Mesendoderm (in vitro differentiated cells): Measurements from ENCODE around the gene PPM1B.

Source experiments
- DNase-seq: peaks from one replicate; pipeline ENCODE4 v3.0.0; 2013
- H2AK5ac ChIP-seq: 2 replicates; pipeline ENCODE4 v1.6.1; 2013; ENCODE audit warnings: low read length, inconsistent platforms
- H2BK120ac ChIP-seq: 2 replicates; pipeline ENCODE4 v1.6.1; 2013; ENCODE audit warnings: low read depth, mild to moderate bottlenecking, low read length, moderate library complexity, mixed read lengths
- H2BK15ac ChIP-seq: replicated peaks from 2 replicates; pipeline ENCODE4 v1.6.1; 2013; ENCODE audit warnings: low read depth, mild to moderate bottlenecking, moderate library complexity
- H2BK5ac ChIP-seq: 2 replicates; pipeline ENCODE4 v1.6.1; 2013; ENCODE audit warnings: low read length, inconsistent platforms
- H3K18ac ChIP-seq: 2 replicates; pipeline ENCODE4 v1.6.1; 2013; ENCODE audit warnings: mild to moderate bottlenecking, low read length, mixed read lengths
- H3K23ac ChIP-seq: one replicate; pipeline ENCODE4 v1.6.1; 2013; ENCODE audit warnings: low read length
- H3K27ac ChIP-seq: 2 replicates; pipeline ENCODE4 v1.5.1; 2013; ENCODE audit warnings: low read depth, mild to moderate bottlenecking, inconsistent platforms, low read length, moderate library complexity
- H3K27me3 ChIP-seq: 2 replicates; pipeline ENCODE4 v1.6.1; 2013; ENCODE audit warnings: low read length, control low read depth, mild to moderate bottlenecking, inconsistent platforms; ENCODE audit not compliant: insufficient read depth, poor library complexity
- H3K36me3 ChIP-seq: 2 replicates; pipeline ENCODE4 v1.6.1; 2013; ENCODE audit warnings: low read length, inconsistent platforms; ENCODE audit not compliant: control insufficient read depth, insufficient read depth
- H3K4ac ChIP-seq: one replicate; pipeline ENCODE4 v1.6.1; 2013; ENCODE audit warnings: low read depth, mild to moderate bottlenecking, low read length, moderate library complexity
- H3K4me1 ChIP-seq: 2 replicates; pipeline ENCODE4 v1.6.1; 2013; ENCODE audit warnings: low read depth, low read length, inconsistent platforms; ENCODE audit not compliant: control insufficient read depth
- H3K4me2 ChIP-seq: 2 replicates; pipeline ENCODE4 v1.6.1; 2013; ENCODE audit warnings: low read length
- H3K4me3 ChIP-seq: 2 replicates; pipeline ENCODE4 v1.5.1; 2013; ENCODE audit warnings: mild to moderate bottlenecking, low read length
- H3K56ac ChIP-seq: one replicate; pipeline ENCODE4 v1.6.1; 2013; ENCODE audit warnings: low read length
- H3K79me1 ChIP-seq: 2 replicates; pipeline ENCODE4 v1.6.1; 2013; ENCODE audit warnings: low read length, inconsistent platforms
- H3K79me2 ChIP-seq: 2 replicates; pipeline ENCODE4 v1.6.1; 2013; ENCODE audit warnings: mild to moderate bottlenecking, low read length; ENCODE audit not compliant: control insufficient read depth, insufficient read depth
- H3K9ac ChIP-seq: 2 replicates; pipeline ENCODE4 v1.6.1; 2013; ENCODE audit warnings: low read length, inconsistent platforms
- H4K5ac ChIP-seq: one replicate; pipeline ENCODE4 v1.6.1; 2013; ENCODE audit warnings: low read length
- H4K8ac ChIP-seq: one replicate; pipeline ENCODE4 v1.6.1; 2013; ENCODE audit warnings: low read depth, mild to moderate bottlenecking, control low read depth, low read length, moderate library complexity
- WGBS: extraction: QIAGEN DNeasy Blood & Tissue Kit; methylation state at CpG from one replicate; pipeline ENCODE4 v1.1.7; 2013; ENCODE audit warnings: low lambda C conversion rate, missing lambda C conversion rate; ENCODE audit not compliant: insufficient coverage; ENCODE audit errors: extremely low coverage; 5-methylcytosine and 5-hydroxymethylcytosine counted together

PPM1B gene

GRCh38 chr2:44164617-44165016, 4.1 kb upstream of the PPM1B start:
- Histone ChIP-seq H3K27ac (no peak overlapping the region), H3K36me3 (no peaks in the 10 kb centered on the region), H2BK120ac (no peak overlapping the region), H3K79me2 (peaks cover 6% of the 10 kb centered on the region), H3K27me3 (no peaks in the 10 kb centered on the region), H3K4me3 (no peak overlapping the region), H2BK15ac (no peak overlapping the region), H3K9ac (no peak overlapping the region), H3K4me1 (peaks cover 2% of the 10 kb centered on the region), H2AK5ac (no peak overlapping the region), H4K8ac (no peak overlapping the region), H3K79me1 (no peaks in the 10 kb centered on the region), H4K5ac (no peak overlapping the region), H3K56ac (no peak overlapping the region), H3K23ac (no peak overlapping the region), H2BK5ac (no peak overlapping the region), H3K4me2 (no peak overlapping the region), H3K4ac (no peak overlapping the region), H3K18ac (no peak overlapping the region)
- no CpG with 5 or more reads among the region's 3 CpGs for WGBS
- no peak for DNase-seq

GRCh38 chr2:44166096-44166495, 2.6 kb upstream of the PPM1B start:
- Histone ChIP-seq H4K8ac (no peak overlapping the region), H3K36me3 (no peaks in the 10 kb centered on the region), H3K79me2 (peaks cover 19% of the 10 kb centered on the region), H3K56ac (no peak overlapping the region), H2BK5ac (no peak overlapping the region), H3K9ac (no peak overlapping the region), H3K4me3 (no peak overlapping the region), H3K27me3 (no peaks in the 10 kb centered on the region), H3K4me2 (no peak overlapping the region), H3K79me1 (no peaks in the 10 kb centered on the region), H3K27ac (no peak overlapping the region), H2AK5ac (no peak overlapping the region), H3K4me1 (peaks cover 2% of the 10 kb centered on the region), H2BK120ac (no peak overlapping the region), H4K5ac (no peak overlapping the region), H3K18ac (no peak overlapping the region), H3K23ac (no peak overlapping the region), H2BK15ac (no peak overlapping the region), H3K4ac (no peak overlapping the region)
- WGBS, result no CpG with 5 or more reads among the region's 23 CpGs
- DNase-seq, result no peak

DNA sequence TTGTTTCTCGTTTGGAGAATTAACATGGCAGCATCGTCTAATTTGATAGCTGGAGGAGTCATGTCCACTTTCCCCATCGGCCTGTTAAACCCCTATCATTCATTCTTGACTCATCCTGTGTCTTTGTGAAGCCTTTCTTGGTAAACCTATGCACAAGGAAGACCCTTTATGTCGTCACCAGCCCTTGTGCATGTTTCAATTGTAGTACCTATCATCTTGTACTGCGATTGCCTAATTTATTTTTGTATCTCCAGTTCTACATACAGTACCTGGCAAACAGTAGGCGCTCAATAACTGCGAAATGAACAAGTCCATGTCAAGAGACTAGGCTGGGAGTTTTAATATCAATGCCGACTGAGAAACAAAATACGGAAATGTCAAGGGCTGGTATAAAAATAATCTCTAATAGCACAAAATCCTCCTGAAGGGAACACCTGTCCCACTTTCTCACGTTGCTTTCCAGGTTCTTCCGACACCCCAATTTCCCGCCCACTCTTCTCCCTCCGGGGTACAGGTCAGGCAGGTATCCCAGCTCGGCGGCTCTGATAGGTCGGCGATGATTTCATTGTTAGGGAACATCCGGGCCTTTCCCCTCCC, 1.3 kb upstream of the PPM1B start:
- H3K27ac ChIP-seq, result no peak overlapping the region
- no peak overlapping the region for H4K5ac ChIP-seq
- peak overlapping the region; percentile 79 for H3K56ac ChIP-seq
- no peaks in the 10 kb centered on the region for H3K27me3 ChIP-seq
- H3K4me2 ChIP-seq, result peak overlapping the region; percentile 40
- whole genome bisulfite sequencing, result no CpG with 5 or more reads among the region's 18 CpGs
- H3K79me2 ChIP-seq, result peaks cover 27% of the 10 kb centered on the region
- peak overlapping the region; percentile 80 for H3K9ac ChIP-seq
- peak; percentile 29 for DNase-seq
- H3K18ac ChIP-seq, result no peak overlapping the region
- H3K79me1 ChIP-seq, result no peaks in the 10 kb centered on the region
- H3K23ac ChIP-seq, result no peak overlapping the region
- H2BK15ac ChIP-seq, result no peak overlapping the region
- H4K8ac ChIP-seq, result no peak overlapping the region
- no peak overlapping the region for H2BK5ac ChIP-seq
- no peak overlapping the region for H2BK120ac ChIP-seq
- H3K4ac ChIP-seq, result no peak overlapping the region
- H3K36me3 ChIP-seq, result no peaks in the 10 kb centered on the region
- H3K4me3 ChIP-seq, result peak overlapping the region; percentile 37
- H3K4me1 ChIP-seq, result peaks cover 2% of the 10 kb centered on the region
- H2AK5ac ChIP-seq, result no peak overlapping the region

DNA sequence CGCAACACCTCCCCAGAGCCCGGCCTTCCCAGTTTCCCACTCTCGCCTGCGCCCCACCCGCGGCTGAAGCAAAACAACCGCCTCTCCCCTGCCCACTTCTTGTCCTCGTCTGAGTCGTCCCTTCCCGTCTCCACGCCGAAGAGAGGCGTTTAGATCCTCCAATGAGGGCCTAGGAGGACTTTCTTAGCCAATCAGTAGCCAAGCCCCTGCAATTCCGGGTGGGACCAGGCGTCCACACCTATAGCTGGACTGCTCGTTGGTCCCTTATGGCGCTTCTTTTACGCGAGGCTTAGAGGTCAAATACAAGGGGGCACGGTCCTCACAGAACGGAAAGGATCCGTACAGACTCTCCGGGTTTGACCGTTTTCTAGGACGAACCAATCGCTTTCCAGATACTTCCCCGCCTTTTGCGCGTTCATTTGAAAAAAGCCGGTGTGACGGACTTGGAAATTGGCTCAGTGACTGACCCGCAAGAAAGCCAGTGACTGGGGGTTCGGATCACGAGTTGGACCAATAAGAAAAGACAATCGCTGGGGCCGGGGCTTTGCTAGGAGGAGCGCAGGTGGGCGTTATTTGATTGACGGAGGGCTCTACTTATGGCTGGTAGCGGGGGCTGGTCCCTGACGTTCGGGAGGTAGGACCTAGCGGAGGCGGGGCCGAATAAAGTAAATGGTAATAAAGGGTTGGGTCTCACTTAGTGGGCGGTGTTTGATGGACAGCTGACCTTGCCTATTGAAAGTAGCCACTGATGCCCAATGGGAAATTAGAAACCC, 581 bp upstream of the PPM1B start:
- peak; percentile 100 for DNase-seq
- H3K36me3 ChIP-seq, result no peaks in the 10 kb centered on the region
- H3K27me3 ChIP-seq, result no peaks in the 10 kb centered on the region
- H4K8ac ChIP-seq, result no peak overlapping the region
- no peak overlapping the region for H4K5ac ChIP-seq
- peak overlapping the region; percentile 73 for H3K4me2 ChIP-seq
- H3K79me2 ChIP-seq, result peaks cover 33% of the 10 kb centered on the region
- H2BK120ac ChIP-seq, result no peak overlapping the region
- no peak overlapping the region for H2AK5ac ChIP-seq
- no peak overlapping the region for H3K18ac ChIP-seq
- peak overlapping the region; percentile 94 for H3K27ac ChIP-seq
- H3K4me1 ChIP-seq, result peaks cover 2% of the 10 kb centered on the region
- no peak overlapping the region for H3K4ac ChIP-seq
- no peak overlapping the region for H3K23ac ChIP-seq
- no CpG with 5 or more reads among the region's 46 CpGs for whole genome bisulfite sequencing
- no peak overlapping the region for H2BK15ac ChIP-seq
- no peaks in the 10 kb centered on the region for H3K79me1 ChIP-seq
- peak overlapping the region; percentile 73 for H3K4me3 ChIP-seq
- H2BK5ac ChIP-seq, result peak overlapping the region; percentile 47
- peak overlapping the region; percentile 80 for H3K9ac ChIP-seq
- peak overlapping the region; percentile 96 for H3K56ac ChIP-seq

DNA sequence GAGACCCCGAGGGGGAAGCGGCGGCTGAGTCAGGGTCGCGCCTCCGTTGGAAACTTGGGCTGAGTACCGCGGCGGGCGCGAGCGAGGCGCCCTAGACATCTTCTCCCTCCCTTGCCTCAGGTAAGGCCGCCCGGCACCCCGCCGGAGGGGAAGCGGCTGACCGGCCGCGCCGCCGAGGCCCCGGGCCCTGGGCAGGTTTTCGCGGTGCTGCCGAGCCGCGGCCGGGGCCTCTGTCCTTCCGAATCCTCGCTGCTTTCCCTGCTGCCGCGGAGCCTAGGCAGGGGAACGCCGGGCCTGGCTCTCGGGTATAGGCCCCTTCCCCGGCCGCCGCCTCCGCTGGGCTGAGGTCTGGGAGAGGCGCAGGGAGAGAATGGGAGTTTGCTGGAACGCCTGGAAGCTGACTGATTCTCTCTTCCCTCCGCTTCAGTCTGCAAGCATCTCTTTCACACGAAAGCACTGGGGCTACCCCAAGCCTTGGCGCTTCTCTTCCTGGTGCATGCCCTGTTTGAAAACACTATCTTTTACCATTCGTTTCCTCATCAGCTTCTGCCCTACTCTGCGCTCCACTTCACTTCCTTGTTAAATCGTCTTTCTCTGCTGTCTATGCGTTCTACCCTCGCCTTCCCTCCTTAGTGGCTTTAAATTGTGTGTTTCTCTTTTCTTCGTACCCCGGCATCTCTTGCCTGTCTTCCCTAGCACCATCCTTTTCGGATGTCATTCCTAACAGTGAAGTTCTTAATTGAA, 652 bp downstream of the PPM1B start:
- Histone ChIP-seq H3K4me3 (peak overlapping the region; percentile 74), H4K5ac (no peak overlapping the region), H3K18ac (peak overlapping the region; percentile 99), H2BK120ac (no peak overlapping the region), H2BK15ac (no peak overlapping the region), H2BK5ac (no peak overlapping the region), H3K56ac (peak overlapping the region; percentile 92), H4K8ac (no peak overlapping the region), H3K4me2 (peak overlapping the region; percentile 36), H3K4me1 (peaks cover 2% of the 10 kb centered on the region), H2AK5ac (no peak overlapping the region), H3K4ac (peak overlapping the region; percentile 73), H3K36me3 (no peaks in the 10 kb centered on the region), H3K27me3 (no peaks in the 10 kb centered on the region), H3K79me2 (peaks cover 40% of the 10 kb centered on the region), H3K9ac (peak overlapping the region; percentile 85), H3K27ac (peak overlapping the region; percentile 91), H3K23ac (peak overlapping the region; percentile 83), H3K79me1 (no peaks in the 10 kb centered on the region)
- DNase-seq, result peak; percentile 70
- WGBS, result no CpG with 5 or more reads among the region's 54 CpGs
